Thyroid gland (tissue), 4 donors: Measurements from ENCODE around the gene FERMT3. TPM values are rescaled to one million over a fixed set of nuclear protein-coding genes. Genes with fewer than 3 reads are reported as not detected.
A peak's percentile ranks its signal among the peaks of the same experiment; 100 is the strongest.

Source experiments
- DNase-seq, 2 donors: peaks; one replicate each; pipeline ENCODE4 v3.0.0-alpha.2; 2019
- H3K27ac ChIP-seq, 3 donors: fragments of 200-600 bp; sonication (generic); 1 replicate in 2 of 3; 2 replicates in 1 of 3; pipeline ENCODE4 v1.5.1; 2016 to 2019; ENCODE audit warnings: mild to moderate bottlenecking in 1 of 3, moderate library complexity in 1 of 3
- H3K27me3 ChIP-seq: fragments of 200-600 bp; sonication (generic); one replicate; pipeline ENCODE4 v1.5.1; 2019
- H3K36me3 ChIP-seq, 2 donors: fragments of 200-600 bp; sonication (generic); one replicate each; pipeline ENCODE4 v1.5.1; 2016 to 2019
- H3K4me1 ChIP-seq, 2 donors: fragments of 200-600 bp; sonication (generic); one replicate each; pipeline ENCODE4 v1.5.1; 2017 to 2019
- H3K4me3 ChIP-seq, 3 donors: fragments of 200-600 bp; sonication (generic); replicated peaks in 1 of 3; 1 replicate in 2 of 3; 2 replicates in 1 of 3; pipeline ENCODE4 v1.5.1; 2016; ENCODE audit warnings: mild to moderate bottlenecking in 1 of 3
- H3K9me3 ChIP-seq: fragments of 200-600 bp; sonication (generic); one replicate; pipeline ENCODE4 v1.5.1; 2017
- POLR2A ChIP-seq, 2 donors: fragments of 450-650 bp; IDR thresholded peaks; one replicate each; pipeline ENCODE4 v1.6.1; 2017; ENCODE audit warnings: antibody characterized with exemption in 2 of 2, mild to moderate bottlenecking in 2 of 2, moderate library complexity in 1 of 2
- WGBS, 2 donors: methylation state at CpG; one replicate each; pipeline ENCODE4 v1.1.5; 2017; 5-methylcytosine and 5-hydroxymethylcytosine counted together
- intact Hi-C: fragments of 100-400 bp; cut with DNase I; formaldehyde crosslinking; loops from one replicate; pipeline ENCODE4 v1.15.1; 2023
- total RNA-seq, 4 donors: library from RNA; depleted of rRNA; stranded (reverse); fragments of >200 nt; gene quantifications; one replicate each; pipeline ENCODE4 v1.2.3, GENCODE V29; 2016
- TF ChIP-seq, protein P1 (sequence below), 6 experiments: fragments of 200-600 bp in 3 of 6; fragments of 450-650 bp in 3 of 6; sonication (generic) in 3 of 6; IDR thresholded peaks; one replicate each; pipeline ENCODE4 v1.5.1; 2016 to 2019; ENCODE audit warnings: antibody characterized with exemption in 6 of 6, mild to moderate bottlenecking in 2 of 6, inconsistent platforms in 1 of 6, moderate library complexity in 1 of 6

FERMT3 gene
- total RNA-seq, 4 donors from 2014 or later: 7.6 to 13.9 (median 10.8) TPM

DNA sequence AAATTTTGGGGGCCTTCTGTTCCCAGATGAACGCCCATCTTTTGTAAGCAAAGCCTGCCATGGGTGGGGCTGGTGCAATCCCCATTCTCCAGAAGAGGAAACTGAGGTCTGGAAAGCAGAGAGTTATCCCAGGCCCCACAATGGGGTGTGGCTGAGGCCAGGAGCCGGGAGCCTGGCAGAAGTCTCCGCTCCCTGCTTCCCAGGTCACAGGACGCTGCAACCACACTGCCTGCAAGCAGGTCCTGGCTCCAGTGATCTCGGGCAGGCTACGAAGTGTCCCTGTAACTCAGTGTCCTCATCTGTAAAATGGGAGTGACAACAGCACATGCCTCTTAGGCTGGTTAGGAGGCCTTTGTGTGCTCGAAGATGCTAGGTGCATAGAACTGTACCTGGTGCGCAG, 46.5 kb downstream of the FERMT3 start:
- intact Hi-C loops: no loop called here
- H3K4me1 ChIP-seq: peaks cover 25% of the 10 kb centered on the region in 2 donors
- peaks cover 0 to 9% of the 10 kb centered on the region in 2 donors for H3K36me3 ChIP-seq
- no peaks in the 10 kb centered on the region for H3K9me3 ChIP-seq
- 80 to 89% methylated on average over 3 to 8 of the region's 8 CpGs for WGBS, 2 donors
- no peak overlapping the region for H3K4me3 ChIP-seq
- TF ChIP-seq POLR2A (IDR thresholded peaks at IDR 0.05): no peak
- TF ChIP-seq, protein P1, sequence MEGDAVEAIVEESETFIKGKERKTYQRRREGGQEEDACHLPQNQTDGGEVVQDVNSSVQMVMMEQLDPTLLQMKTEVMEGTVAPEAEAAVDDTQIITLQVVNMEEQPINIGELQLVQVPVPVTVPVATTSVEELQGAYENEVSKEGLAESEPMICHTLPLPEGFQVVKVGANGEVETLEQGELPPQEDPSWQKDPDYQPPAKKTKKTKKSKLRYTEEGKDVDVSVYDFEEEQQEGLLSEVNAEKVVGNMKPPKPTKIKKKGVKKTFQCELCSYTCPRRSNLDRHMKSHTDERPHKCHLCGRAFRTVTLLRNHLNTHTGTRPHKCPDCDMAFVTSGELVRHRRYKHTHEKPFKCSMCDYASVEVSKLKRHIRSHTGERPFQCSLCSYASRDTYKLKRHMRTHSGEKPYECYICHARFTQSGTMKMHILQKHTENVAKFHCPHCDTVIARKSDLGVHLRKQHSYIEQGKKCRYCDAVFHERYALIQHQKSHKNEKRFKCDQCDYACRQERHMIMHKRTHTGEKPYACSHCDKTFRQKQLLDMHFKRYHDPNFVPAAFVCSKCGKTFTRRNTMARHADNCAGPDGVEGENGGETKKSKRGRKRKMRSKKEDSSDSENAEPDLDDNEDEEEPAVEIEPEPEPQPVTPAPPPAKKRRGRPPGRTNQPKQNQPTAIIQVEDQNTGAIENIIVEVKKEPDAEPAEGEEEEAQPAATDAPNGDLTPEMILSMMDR (IDR thresholded peaks at IDR 0.05): no peak
- H3K27me3 ChIP-seq: no peaks in the 10 kb centered on the region
- peak overlapping the region in 1 of 3 donors; percentile 36 for H3K27ac ChIP-seq
- DNase-seq: no peak

DNA sequence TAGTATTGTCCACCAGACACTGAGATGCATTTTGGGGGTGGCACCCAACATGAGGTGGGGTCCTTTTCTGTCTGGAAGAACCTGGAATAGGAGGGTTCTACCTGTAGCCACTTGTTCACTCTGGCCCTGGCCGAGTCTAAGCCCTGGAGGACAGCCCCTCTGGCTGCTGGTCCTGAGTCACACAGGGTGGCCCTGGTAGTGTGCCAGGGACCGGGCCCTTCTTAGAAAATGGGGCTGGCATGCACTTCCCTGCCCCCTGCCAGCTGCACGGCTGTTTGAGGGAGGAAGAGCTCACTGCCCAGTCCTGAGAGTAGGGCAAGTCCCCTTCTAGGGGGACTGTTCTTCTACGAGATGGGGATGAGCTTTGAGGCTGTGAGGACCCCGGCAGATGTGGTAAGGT, 47.0 kb downstream of the FERMT3 start:
- Histone ChIP-seq H3K27me3 (no peaks in the 10 kb centered on the region), H3K9me3 (no peaks in the 10 kb centered on the region), H3K36me3 (peaks cover 4 to 12% of the 10 kb centered on the region in 2 donors), H3K27ac (no peak overlapping the region), H3K4me3 (no peak overlapping the region), H3K4me1 (peaks cover 25% of the 10 kb centered on the region in 2 donors)
- WGBS, 2 donors: 69 to 76% methylated on average over 4 to 5 of the region's 5 CpGs
- intact Hi-C loops: no loop called here
- DNase-seq: peak; percentile 45 to 54
- TF ChIP-seq, protein P1 (IDR thresholded peaks at IDR 0.05): no peak
- no peak for TF ChIP-seq POLR2A (IDR thresholded peaks at IDR 0.05)

DNA sequence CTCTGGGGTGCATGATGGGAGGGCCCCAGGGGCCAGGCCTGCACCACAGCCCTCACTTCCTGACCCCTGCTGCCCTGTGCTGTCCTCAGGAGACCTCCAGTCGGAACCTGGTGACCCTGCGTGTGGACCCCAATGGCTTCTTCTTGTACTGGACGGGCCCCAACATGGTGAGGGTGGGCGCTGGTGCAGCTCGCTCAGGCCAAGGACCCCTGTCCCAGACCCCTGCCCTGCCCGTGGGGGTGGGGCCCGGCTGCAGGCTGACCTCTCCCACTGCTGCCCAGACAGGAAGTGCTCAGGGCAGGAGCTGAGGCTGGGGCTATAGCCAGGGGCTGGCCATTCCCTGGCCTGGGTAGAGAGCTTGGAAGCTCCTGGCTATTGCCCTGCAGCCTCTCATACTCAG, 47.8 kb downstream of the FERMT3 start:
- Histone ChIP-seq H3K36me3 (peaks cover 11 to 20% of the 10 kb centered on the region in 2 donors), H3K9me3 (no peaks in the 10 kb centered on the region)

DNA sequence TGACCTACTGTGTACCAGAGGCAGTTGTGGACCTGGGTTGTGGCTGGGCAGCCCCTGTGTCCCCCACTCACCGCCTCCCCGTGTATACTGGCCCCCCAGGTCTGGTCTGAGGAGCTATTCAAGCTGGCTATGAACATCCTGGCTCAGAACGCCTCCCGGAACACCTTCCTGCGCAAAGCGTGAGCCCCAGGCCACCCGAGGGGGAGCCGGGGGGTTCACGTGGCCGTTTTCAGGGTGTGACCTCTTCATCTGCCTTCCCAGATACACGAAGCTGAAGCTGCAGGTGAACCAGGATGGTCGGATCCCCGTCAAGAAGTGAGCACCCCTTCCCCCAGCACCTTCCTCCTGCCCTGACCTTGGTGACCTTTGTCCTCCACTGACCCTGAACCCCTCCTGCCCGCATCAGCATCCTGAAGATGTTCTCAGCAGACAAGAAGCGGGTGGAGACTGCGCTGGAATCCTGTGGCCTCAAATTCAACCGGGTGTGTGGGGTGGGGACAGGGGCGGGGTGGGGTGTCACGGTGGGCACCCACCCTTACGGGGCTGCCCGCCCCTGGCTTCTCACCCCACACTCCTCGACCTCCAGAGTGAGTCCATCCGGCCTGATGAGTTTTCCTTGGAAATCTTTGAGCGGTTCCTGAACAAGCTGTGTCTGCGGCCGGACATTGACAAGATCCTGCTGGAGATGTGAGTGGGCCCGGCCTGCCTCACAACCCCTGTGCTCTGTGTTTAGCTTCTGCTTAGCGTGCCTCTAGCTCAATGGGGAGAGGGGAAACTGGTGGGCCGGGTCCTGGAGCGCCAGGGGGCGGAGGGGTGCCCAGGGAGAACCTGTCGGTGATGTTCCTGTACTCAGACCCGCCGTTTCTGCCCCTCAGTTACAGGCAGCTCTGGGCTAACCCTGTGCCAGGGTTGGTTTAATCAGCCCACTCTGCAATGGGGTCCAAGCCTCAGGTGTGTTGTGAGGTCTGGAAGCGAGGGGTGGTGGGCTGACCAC, 48.9 kb downstream of the FERMT3 start:
- Histone ChIP-seq H3K9me3 (no peaks in the 10 kb centered on the region), H3K4me3 (no peak overlapping the region), H3K4me1 (peaks cover 22 to 25% of the 10 kb centered on the region in 2 donors), H3K36me3 (peaks cover 12 to 20% of the 10 kb centered on the region in 2 donors), H3K27ac (no peak overlapping the region), H3K27me3 (no peaks in the 10 kb centered on the region)
- no peak for TF ChIP-seq POLR2A (IDR thresholded peaks at IDR 0.05)
- TF ChIP-seq, protein P1 (IDR thresholded peaks at IDR 0.05): no peak
- WGBS, 2 donors: 95 to 98% methylated on average over 29 to 30 of the region's 35 CpGs
- intact Hi-C loops: no loop called here
- no peak for DNase-seq

More for the DNA sequence above, 47.8 kb downstream of the FERMT3 start:
- no peak for TF ChIP-seq POLR2A (IDR thresholded peaks at IDR 0.05)
- TF ChIP-seq, protein P1 (IDR thresholded peaks at IDR 0.05): no peak
- Histone ChIP-seq H3K27ac (no peak overlapping the region), H3K4me3 (no peak overlapping the region), H3K4me1 (peaks cover 25% of the 10 kb centered on the region in 2 donors), H3K27me3 (no peaks in the 10 kb centered on the region)
- no peak for DNase-seq
- intact Hi-C loops: no loop called here
- WGBS, 2 donors: 89 to 96% methylated on average over 6 to 7 of the region's 7 CpGs

DNA sequence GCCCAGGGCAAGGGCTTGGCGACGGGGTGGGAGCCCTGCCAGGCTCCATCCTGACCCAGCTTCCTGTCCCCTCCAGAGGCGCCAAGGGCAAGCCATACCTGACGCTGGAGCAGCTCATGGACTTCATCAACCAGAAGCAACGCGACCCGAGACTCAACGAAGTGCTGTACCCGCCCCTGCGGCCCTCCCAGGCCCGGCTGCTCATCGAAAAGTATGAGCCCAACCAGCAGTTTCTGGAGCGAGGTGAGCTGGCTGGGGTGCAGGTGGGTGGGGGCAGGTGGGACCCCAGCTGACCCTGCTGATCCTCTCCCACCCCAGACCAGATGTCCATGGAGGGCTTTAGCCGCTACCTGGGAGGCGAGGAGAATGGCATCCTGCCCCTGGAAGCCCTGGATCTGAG, 49.8 kb downstream of the FERMT3 start:
- no peak for DNase-seq
- H3K36me3 ChIP-seq: peaks cover 12 to 20% of the 10 kb centered on the region in 2 donors

More for the DNA sequence above, 49.8 kb downstream of the FERMT3 start:
- no peaks in the 10 kb centered on the region for H3K27me3 ChIP-seq
- no peak overlapping the region for H3K27ac ChIP-seq
- intact Hi-C loops: no loop called here
- TF ChIP-seq POLR2A (IDR thresholded peaks at IDR 0.05): no peak
- TF ChIP-seq, protein P1 (IDR thresholded peaks at IDR 0.05): no peak
- no peaks in the 10 kb centered on the region for H3K9me3 ChIP-seq
- peaks cover 15 to 18% of the 10 kb centered on the region in 2 donors for H3K4me1 ChIP-seq
- 90% methylated on average over 12 of the region's 15 CpGs; no CpG with 5 or more reads in 1 of the 2 donors for WGBS, 2 donors
- no peak overlapping the region for H3K4me3 ChIP-seq
